Ovary (tissue), 3 donors: ENCODE data around the gene MPZ.

Source experiments
- CTCF ChIP-seq, 3 donors: fragments of 450-650 bp in 2 of 3; fragments of 200-600 bp in 1 of 3; IDR thresholded peaks; one replicate each; pipeline versions ENCODE4 v1.5.1 to v1.8.0; 2016 to 2022; ENCODE audit warnings: antibody characterized with exemption in 3 of 3, mild to moderate bottlenecking in 1 of 3
- EP300 ChIP-seq: sonication (generic); formaldehyde crosslinking; IDR thresholded peaks from one replicate; pipeline ENCODE4 v1.6.1; 2017; ENCODE audit warnings: antibody characterized with exemption
- POLR2A ChIP-seq: fragments of 450-650 bp; IDR thresholded peaks from one replicate; pipeline ENCODE4 v1.6.1; 2017; ENCODE audit warnings: antibody characterized with exemption, mild to moderate bottlenecking, moderate library complexity
- donor health status: DM: no; HTN: no; CAD: no.

GRCh38 chr1:161261261-161262235 lies 48.2 kb downstream of the MPZ start:
- TF ChIP-seq POLR2A (no peak), CTCF (IDR thresholded peaks at IDR 0.05) (no peak), EP300 (no peak)
